K562 (cell line): Measurements from ENCODE around the gene RNF34. TPM values are rescaled to one million over a fixed set of nuclear protein-coding genes. Genes with fewer than 3 reads are reported as not detected.

Experiments
- CSDE1 ChIP-seq, 2 experiments: fragments of 450-650 bp; IDR thresholded peaks; 2 replicates each; pipeline ENCODE4 v1.6.1; 2016; ENCODE audit warnings: mild to moderate bottlenecking in 1 of 2
- NELFE ChIP-seq: IDR thresholded peaks from 2 replicates; pipeline ENCODE4 v1.6.1; 2011; ENCODE audit warnings: mild to moderate bottlenecking; ENCODE audit not compliant: insufficient read depth, insufficient read length
- NR1H2 ChIP-seq: sonication (generic); formaldehyde crosslinking; IDR thresholded peaks from 2 replicates; pipeline ENCODE4 v1.4.0; 2020; ENCODE audit warnings: mild to moderate bottlenecking, missing genetic modification reagents
- RHOXF2B ChIP-seq: fragments of 250-450 bp; sonication (Bioruptor Pico); conservative IDR thresholded peaks from 2 replicates; pipeline ENCODE4 v1.5.1; 2021
- SMARCA5 ChIP-seq: fragments of 450-650 bp; IDR thresholded peaks from 2 replicates; pipeline ENCODE4 v1.6.1; 2016
- TRIM24 ChIP-seq, 2 experiments: fragments of 450-650 bp; IDR thresholded peaks; 2 replicates each; pipeline ENCODE4 v1.6.1; 2016
- ZNF76 ChIP-seq: fragments of 250-450 bp; sonication (Bioruptor Pico); IDR thresholded peaks from 2 replicates; pipeline ENCODE4 v1.4.0; 2020; ENCODE audit warnings: mild to moderate bottlenecking, moderate library complexity, borderline replicate concordance
- polyA plus RNA-seq, 8 experiments: library from polyadenylated mRNA; depleted of rRNA in 4 of 8; stranded (reverse) in 5 of 8; unstranded in 3 of 8; fragments of >200 nt; fragmentation: Nextera tagmentation in 2 of 8; fragmentation: Illumina TruSeq in 1 of 8; extraction: Ambion mirVana in 2 of 8; extraction: Trizol in 1 of 8; gene quantifications; 2 replicates each; pipeline versions ENCODE4 v1.2.1 to v1.2.3, GENCODE V29; 2011 to 2014; ENCODE audit warnings: inconsistent platforms in 1 of 8, missing spikeins in 1 of 8
- total RNA-seq, 7 experiments: library from RNA; depleted of rRNA in 6 of 7; stranded (reverse); fragments of >200 nt in 6 of 7; fragmentation: Illumina TruSeq in 2 of 7; extraction: Trizol in 2 of 7; gene quantifications; 2 replicates each; pipeline versions ENCODE4 v1.2.1 to v1.2.3, GENCODE V29; 2011 to 2021; ENCODE audit warnings: low replicate concordance in 1 of 7
- TF ChIP-seq, protein P1 (sequence below): fragments of 250-450 bp; sonication (Bioruptor Pico); IDR thresholded peaks from 2 replicates; pipeline ENCODE4 v1.5.0; 2020; ENCODE audit warnings: mild to moderate bottlenecking, borderline replicate concordance
- TF ChIP-seq, protein P2 (sequence below), 2 experiments: fragments of 450-650 bp in 1 of 2; IDR thresholded peaks; 2 replicates each; pipeline ENCODE4 v1.6.1; 2011 to 2017; ENCODE audit warnings: low read depth in 2 of 2, antibody characterized with exemption in 1 of 2, borderline replicate concordance in 1 of 2, low read length in 1 of 2, mild to moderate bottlenecking in 1 of 2, mixed read lengths in 1 of 2; ENCODE audit not compliant: control insufficient read depth in 1 of 2
- TF ChIP-seq, protein P3 (sequence below): fragments of 250-450 bp; sonication (Bioruptor Pico); IDR thresholded peaks from 2 replicates; pipeline ENCODE4 v1.4.0; 2020

The RNF34 gene
- total and polyA plus RNA-seq, 9 of the 15 experiments (the other 6 are each of a cell fraction or from before 2014, with no cell fraction given): 41.7 to 88.9 (median 54.1) TPM

DNA sequence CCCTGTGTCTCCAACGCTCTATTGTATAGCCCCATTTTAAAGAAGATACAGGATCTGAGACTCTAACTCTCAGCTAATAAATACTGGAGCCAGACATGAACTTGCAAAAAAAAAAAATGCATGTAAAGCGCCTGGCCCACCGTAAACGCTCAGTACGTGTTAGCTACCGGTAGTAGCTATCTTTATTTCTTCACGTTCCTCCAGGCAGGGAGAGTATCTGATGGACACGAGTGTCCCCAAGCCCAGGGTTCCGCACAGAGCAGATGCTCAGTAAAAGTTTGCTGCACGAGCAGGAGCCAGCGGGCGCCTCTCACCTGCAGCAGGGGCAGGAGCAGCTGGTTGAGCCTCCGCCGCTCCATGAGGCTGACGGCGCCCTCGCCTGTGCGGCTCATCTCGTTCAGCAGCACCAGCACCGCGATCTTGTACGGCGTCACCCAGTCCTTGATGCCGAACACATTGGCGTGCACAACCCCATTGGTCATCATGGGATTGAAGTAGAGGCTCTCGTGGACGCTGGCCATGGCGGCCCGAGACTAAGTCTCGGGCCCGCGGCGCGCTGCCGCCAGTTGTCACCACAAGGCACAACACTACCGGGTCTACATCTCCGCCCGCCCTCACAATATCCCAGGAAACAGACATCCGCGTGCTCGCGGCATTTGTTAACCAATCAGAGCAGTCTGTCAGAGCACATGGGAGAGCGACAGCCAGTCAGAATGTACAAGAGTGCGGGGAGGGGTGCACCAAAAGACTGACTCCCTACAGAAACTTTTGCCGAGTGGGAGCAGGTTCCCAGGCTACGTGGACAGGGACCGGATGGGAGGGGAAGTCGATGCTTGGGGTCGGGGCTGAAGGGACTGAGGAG is 47.9 kb upstream of the RNF34 start, which contains the start of gene ANAPC5 (continued):
- TF ChIP-seq, protein P1, sequence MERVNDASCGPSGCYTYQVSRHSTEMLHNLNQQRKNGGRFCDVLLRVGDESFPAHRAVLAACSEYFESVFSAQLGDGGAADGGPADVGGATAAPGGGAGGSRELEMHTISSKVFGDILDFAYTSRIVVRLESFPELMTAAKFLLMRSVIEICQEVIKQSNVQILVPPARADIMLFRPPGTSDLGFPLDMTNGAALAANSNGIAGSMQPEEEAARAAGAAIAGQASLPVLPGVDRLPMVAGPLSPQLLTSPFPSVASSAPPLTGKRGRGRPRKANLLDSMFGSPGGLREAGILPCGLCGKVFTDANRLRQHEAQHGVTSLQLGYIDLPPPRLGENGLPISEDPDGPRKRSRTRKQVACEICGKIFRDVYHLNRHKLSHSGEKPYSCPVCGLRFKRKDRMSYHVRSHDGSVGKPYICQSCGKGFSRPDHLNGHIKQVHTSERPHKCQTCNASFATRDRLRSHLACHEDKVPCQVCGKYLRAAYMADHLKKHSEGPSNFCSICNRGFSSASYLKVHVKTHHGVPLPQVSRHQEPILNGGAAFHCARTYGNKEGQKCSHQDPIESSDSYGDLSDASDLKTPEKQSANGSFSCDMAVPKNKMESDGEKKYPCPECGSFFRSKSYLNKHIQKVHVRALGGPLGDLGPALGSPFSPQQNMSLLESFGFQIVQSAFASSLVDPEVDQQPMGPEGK: no peak
- TF ChIP-seq ZNF76 (CRISPR knock-in tag) (no peak), RHOXF2B (CRISPR knock-in tag) (no peak), NR1H2 (CRISPR knock-in tag) (peak; percentile 38; the same call in 1 of the 2 replicates), CSDE1 (IDR thresholded peaks at IDR 0.05) (peak in 1 of 2 experiments; percentile 14; a peak in 1 of 4 replicates), NELFE (no peak), SMARCA5 (no peak), TRIM24 (IDR thresholded peaks at IDR 0.05) (peak in 1 of 2 experiments; percentile 98; a peak in 2 of 4 replicates)
- TF ChIP-seq, protein P2, sequence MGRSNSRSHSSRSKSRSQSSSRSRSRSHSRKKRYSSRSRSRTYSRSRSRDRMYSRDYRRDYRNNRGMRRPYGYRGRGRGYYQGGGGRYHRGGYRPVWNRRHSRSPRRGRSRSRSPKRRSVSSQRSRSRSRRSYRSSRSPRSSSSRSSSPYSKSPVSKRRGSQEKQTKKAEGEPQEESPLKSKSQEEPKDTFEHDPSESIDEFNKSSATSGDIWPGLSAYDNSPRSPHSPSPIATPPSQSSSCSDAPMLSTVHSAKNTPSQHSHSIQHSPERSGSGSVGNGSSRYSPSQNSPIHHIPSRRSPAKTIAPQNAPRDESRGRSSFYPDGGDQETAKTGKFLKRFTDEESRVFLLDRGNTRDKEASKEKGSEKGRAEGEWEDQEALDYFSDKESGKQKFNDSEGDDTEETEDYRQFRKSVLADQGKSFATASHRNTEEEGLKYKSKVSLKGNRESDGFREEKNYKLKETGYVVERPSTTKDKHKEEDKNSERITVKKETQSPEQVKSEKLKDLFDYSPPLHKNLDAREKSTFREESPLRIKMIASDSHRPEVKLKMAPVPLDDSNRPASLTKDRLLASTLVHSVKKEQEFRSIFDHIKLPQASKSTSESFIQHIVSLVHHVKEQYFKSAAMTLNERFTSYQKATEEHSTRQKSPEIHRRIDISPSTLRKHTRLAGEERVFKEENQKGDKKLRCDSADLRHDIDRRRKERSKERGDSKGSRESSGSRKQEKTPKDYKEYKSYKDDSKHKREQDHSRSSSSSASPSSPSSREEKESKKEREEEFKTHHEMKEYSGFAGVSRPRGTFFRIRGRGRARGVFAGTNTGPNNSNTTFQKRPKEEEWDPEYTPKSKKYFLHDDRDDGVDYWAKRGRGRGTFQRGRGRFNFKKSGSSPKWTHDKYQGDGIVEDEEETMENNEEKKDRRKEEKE (IDR thresholded peaks at IDR 0.05; ENCODE audit: borderline replicate concordance in 1 of 2, control insufficient read depth in 1 of 2, low read depth in 2 of 2, low read length in 1 of 2): peak in 1 of 2 experiments; percentile 83; a peak in 1 of 4 replicates
- TF ChIP-seq, protein P3, sequence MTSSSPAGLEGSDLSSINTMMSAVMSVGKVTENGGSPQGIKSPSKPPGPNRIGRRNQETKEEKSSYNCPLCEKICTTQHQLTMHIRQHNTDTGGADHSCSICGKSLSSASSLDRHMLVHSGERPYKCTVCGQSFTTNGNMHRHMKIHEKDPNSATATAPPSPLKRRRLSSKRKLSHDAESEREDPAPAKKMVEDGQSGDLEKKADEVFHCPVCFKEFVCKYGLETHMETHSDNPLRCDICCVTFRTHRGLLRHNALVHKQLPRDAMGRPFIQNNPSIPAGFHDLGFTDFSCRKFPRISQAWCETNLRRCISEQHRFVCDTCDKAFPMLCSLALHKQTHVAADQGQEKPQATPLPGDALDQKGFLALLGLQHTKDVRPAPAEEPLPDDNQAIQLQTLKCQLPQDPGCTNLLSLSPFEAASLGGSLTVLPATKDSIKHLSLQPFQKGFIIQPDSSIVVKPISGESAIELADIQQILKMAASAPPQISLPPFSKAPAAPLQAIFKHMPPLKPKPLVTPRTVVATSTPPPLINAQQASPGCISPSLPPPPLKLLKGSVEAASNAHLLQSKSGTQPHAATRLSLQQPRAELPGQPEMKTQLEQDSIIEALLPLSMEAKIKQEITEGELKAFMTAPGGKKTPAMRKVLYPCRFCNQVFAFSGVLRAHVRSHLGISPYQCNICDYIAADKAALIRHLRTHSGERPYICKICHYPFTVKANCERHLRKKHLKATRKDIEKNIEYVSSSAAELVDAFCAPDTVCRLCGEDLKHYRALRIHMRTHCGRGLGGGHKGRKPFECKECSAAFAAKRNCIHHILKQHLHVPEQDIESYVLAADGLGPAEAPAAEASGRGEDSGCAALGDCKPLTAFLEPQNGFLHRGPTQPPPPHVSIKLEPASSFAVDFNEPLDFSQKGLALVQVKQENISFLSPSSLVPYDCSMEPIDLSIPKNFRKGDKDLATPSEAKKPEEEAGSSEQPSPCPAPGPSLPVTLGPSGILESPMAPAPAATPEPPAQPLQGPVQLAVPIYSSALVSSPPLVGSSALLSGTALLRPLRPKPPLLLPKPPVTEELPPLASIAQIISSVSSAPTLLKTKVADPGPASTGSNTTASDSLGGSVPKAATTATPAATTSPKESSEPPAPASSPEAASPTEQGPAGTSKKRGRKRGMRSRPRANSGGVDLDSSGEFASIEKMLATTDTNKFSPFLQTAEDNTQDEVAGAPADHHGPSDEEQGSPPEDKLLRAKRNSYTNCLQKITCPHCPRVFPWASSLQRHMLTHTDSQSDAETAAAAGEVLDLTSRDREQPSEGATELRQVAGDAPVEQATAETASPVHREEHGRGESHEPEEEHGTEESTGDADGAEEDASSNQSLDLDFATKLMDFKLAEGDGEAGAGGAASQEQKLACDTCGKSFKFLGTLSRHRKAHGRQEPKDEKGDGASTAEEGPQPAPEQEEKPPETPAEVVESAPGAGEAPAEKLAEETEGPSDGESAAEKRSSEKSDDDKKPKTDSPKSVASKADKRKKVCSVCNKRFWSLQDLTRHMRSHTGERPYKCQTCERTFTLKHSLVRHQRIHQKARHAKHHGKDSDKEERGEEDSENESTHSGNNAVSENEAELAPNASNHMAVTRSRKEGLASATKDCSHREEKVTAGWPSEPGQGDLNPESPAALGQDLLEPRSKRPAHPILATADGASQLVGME: no peak; the same call in 1 of the 2 replicates
